Prostate gland (tissue), 2 donors: Measurements from ENCODE around the gene PCDHB2. TPM values are rescaled to one million over a fixed set of nuclear protein-coding genes. Genes with fewer than 3 reads are reported as not detected.
A peak's percentile ranks its signal among the peaks of the same experiment; 100 is the strongest.
"Not testable (repeated sequence)": the region's sequence is repeated elsewhere in the genome, so short reads cannot be mapped to it uniquely, and the experiment has no call there.

ENCODE experiments used
- DNase-seq: peaks from one replicate; pipeline ENCODE4 v3.0.0-alpha.2; 2019; ENCODE audit warnings: low spot score
- H3K27ac ChIP-seq, 2 donors: fragments of 200-600 bp; sonication (generic); 2 replicates each; pipeline ENCODE4 v1.5.1; 2017 to 2019
- H3K27me3 ChIP-seq: fragments of 200-600 bp; sonication (generic); replicated peaks from 2 replicates; pipeline ENCODE4 v1.5.1; 2019; ENCODE audit not compliant: insufficient read depth
- H3K36me3 ChIP-seq, 2 donors: fragments of 200-600 bp; sonication (generic); 1 replicate in 1 of 2; 2 replicates in 1 of 2; pipeline versions ENCODE4 v1.5.1 to v1.8.1; 2017 to 2019
- H3K4me1 ChIP-seq: fragments of 200-600 bp; sonication (generic); replicated peaks from 2 replicates; pipeline ENCODE4 v1.5.1; 2019
- H3K4me3 ChIP-seq, 2 donors: fragments of 200-600 bp; sonication (generic); 2 replicates each; pipeline ENCODE4 v1.5.1; 2017 to 2019
- H3K9me3 ChIP-seq: fragments of 200-600 bp; sonication (generic); 2 replicates; pipeline ENCODE4 v1.5.1; 2017
- CTCF ChIP-seq, 4 experiments: fragments of 200-600 bp in 2 of 4; fragments of 450-650 bp in 2 of 4; sonication (generic) in 2 of 4; IDR thresholded peaks; 1 replicate in 3 of 4; 2 replicates in 1 of 4; pipeline ENCODE4 v1.5.1; 2016 to 2019; ENCODE audit warnings: antibody characterized with exemption in 4 of 4, mild to moderate bottlenecking in 2 of 4, moderate library complexity in 2 of 4
- POLR2A ChIP-seq: fragments of 450-650 bp; IDR thresholded peaks from one replicate; pipeline ENCODE4 v1.6.1; 2016; ENCODE audit warnings: antibody characterized with exemption, mild to moderate bottlenecking
- POLR2AphosphoS5 ChIP-seq: sonication (generic); formaldehyde crosslinking; IDR thresholded peaks from one replicate; pipeline ENCODE4 v1.6.1; 2017; ENCODE audit warnings: antibody characterized with exemption
- WGBS: methylation state at CpG from one replicate; pipeline ENCODE4 v1.1.5; 2018; 5-methylcytosine and 5-hydroxymethylcytosine counted together
- intact Hi-C: fragments of 100-400 bp; cut with DNase I; formaldehyde crosslinking; loops from one replicate; pipeline ENCODE4 v1.14.2; 2022
- total RNA-seq, 2 donors: library from RNA; depleted of rRNA; stranded (reverse); fragments of >200 nt; gene quantifications; one replicate each; pipeline ENCODE4 v1.1.0, GENCODE V29; 2016

PCDHB2 gene
- total RNA-seq, 2 donors from 2014 or later = 12.6 to 23.0 TPM

DNA sequence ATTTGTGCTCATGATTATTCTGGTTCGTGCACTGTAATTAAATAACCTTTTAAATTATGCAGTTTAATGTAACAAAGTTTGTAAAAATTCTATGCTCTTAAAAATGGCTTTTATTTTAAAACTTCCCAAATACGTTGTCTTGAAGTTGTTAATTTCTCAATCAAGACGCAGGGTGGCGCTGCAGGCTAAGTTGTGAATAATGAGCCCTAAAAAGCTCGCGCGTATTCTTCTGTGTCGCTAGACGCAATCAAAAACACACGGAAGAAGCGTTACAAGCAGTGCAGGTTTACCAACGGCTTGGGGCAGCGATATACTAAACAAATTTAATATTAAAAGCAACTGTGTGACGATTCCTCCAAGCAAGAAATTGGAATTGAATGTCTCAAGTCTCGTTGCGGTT, 27.1 kb downstream of the PCDHB2 start, which contains the start of gene PCDHB4:
PCDHB4 (plus strand) TSS at position 256 of the 400 bp plus-strand sequence. CDS start 181 bp downstream, outside the sequence.
- WGBS = 19% methylated on average over 16 of the region's 16 CpGs
- intact Hi-C loops = no loop called here
- Histone ChIP-seq H3K36me3 (no peaks in the 10 kb centered on the region), H3K4me3 (no peak within 1 kb of the TSS), H3K4me1 (no peaks in the 10 kb centered on the region), H3K9me3 (no peaks in the 10 kb centered on the region), H3K27ac (no peak within 1 kb of the TSS), H3K27me3 (no peaks in the 10 kb centered on the region)
- DNase-seq = no peak
- no peak for TF ChIP-seq POLR2AphosphoS5
- TF ChIP-seq CTCF (IDR thresholded peaks at IDR 0.05) = peak in 1 of 4 experiments; percentile 20

- TF ChIP-seq CTCF (IDR thresholded peaks at IDR 0.05) (no peak), POLR2AphosphoS5 (no peak), POLR2A (no peak)
- no peak for DNase-seq
- Histone ChIP-seq H3K27ac (no peak overlapping the region), H3K4me3 (no peak overlapping the region), H3K27me3 (no peaks in the 10 kb centered on the region), H3K9me3 (no peaks in the 10 kb centered on the region), H3K4me1 (no peaks in the 10 kb centered on the region), H3K36me3 (no peaks in the 10 kb centered on the region)
- intact Hi-C loops = no loop called here
- WGBS = 35% methylated on average over 12 of the region's 12 CpGs
Measured at GRCh38 chr5:141121985-141122384, 27.6 kb downstream of the PCDHB2 start.

GRCh38 chr5:141123396-141124135, 29.2 kb downstream of the PCDHB2 start:
- H3K27ac ChIP-seq, H3K4me3 ChIP-seq, intact Hi-C loops, DNase-seq, H3K27me3 ChIP-seq, H3K4me1 ChIP-seq, H3K9me3 ChIP-seq, H3K36me3 ChIP-seq: not testable (repeated sequence)
- 26% methylated on average over 30 of the region's 73 CpGs for WGBS

GRCh38 chr5:141127305-141127704, 32.9 kb downstream of the PCDHB2 start:
- Histone ChIP-seq H3K4me1 (no peaks in the 10 kb centered on the region), H3K9me3 (no peaks in the 10 kb centered on the region), H3K27ac (no peak overlapping the region), H3K27me3 (no peaks in the 10 kb centered on the region), H3K4me3 (no peak overlapping the region), H3K36me3 (no peaks in the 10 kb centered on the region)
- TF ChIP-seq POLR2A (no peak), CTCF (IDR thresholded peaks at IDR 0.05) (no peak), POLR2AphosphoS5 (no peak)
- no peak for DNase-seq
- 88% methylated on average over 1 of the region's 1 CpG for WGBS
- intact Hi-C loops = no loop called here

- no peak for TF ChIP-seq POLR2A
- TF ChIP-seq CTCF (IDR thresholded peaks at IDR 0.05) = peak in 2 of 4 experiments; percentile 18 to 26
- TF ChIP-seq POLR2AphosphoS5 = no peak
- peak within 1 kb of the TSS; percentile 25 for H3K4me3 ChIP-seq
- WGBS = 23% methylated on average over 22 of the region's 22 CpGs
- no peaks in the 10 kb centered on the region for H3K36me3 ChIP-seq
- intact Hi-C loops = no loop called here
- H3K9me3 ChIP-seq = no peaks in the 10 kb centered on the region
- H3K4me1 ChIP-seq = no peaks in the 10 kb centered on the region
- H3K27ac ChIP-seq = no peak within 1 kb of the TSS
- no peaks in the 10 kb centered on the region for H3K27me3 ChIP-seq
- no peak for DNase-seq
Measured at GRCh38 chr5:141135030-141135717, 40.8 kb downstream of the PCDHB2 start, which contains the start of gene PCDHB5. Gene PCDHB5, plus strand, starts transcription at chr5:141135206. Its CDS starts 229 bp downstream, at chr5:141135435.
